ENCODE results near the gene GPC1.

GPC1 gene

DNA sequence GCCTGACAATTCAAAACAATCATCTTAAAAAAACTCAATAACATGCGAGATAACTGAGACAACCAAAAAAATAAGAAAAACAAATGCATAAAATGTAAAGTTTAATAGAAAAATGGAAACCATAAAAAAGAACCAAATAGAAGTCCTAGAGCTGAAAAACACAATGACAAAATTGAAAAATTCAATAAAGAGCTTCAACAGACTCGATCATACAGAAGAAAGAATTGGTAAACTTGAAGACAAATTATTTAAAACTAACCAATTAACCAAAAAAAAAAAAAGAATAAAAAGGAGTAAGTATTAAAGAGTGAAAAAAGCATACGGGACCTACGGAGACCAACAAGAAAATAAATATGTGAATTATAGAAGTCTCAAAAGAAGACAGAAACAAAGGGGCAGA, 37.7 kb downstream of the GPC1 start:
- Histone ChIP-seq H3K27me3 (ENCODE audit: low read depth, low read length) (no peaks in the 10 kb centered on the region), H3K9ac (ENCODE audit: low read length) (no peak overlapping the region), H3K36me3 (replicated peaks; ENCODE audit: low read depth, low read length) (peaks cover 9% of the 10 kb centered on the region), H3K4me2 (ENCODE audit: low read length) (no peak overlapping the region), H3K79me2 (ENCODE audit: low read length) (no peaks in the 10 kb centered on the region), H3K27ac (ENCODE audit: low read length) (no peak overlapping the region), H3K4me1 (ENCODE audit: low read length) (peaks cover 15% of the 10 kb centered on the region), H2AFZ (ENCODE audit: low read depth, low read length) (no peak overlapping the region), H3K4me3 (ENCODE audit: low read length) (no peak overlapping the region), H4K20me1 (ENCODE audit: insufficient read depth, low read length) (peaks cover 7% of the 10 kb centered on the region; the same call in 1 of the 2 replicates), H3K9me3 (ENCODE audit: insufficient read depth, low read length) (0 out of 2 replicates have a peak, but pooled peaks cover 5% of the 10 kb centered on the region)
- no peak for TF ChIP-seq EZH2phosphoT487 (IDR thresholded peaks at IDR 0.05; ENCODE audit: low read depth)
- TF ChIP-seq, protein P1, sequence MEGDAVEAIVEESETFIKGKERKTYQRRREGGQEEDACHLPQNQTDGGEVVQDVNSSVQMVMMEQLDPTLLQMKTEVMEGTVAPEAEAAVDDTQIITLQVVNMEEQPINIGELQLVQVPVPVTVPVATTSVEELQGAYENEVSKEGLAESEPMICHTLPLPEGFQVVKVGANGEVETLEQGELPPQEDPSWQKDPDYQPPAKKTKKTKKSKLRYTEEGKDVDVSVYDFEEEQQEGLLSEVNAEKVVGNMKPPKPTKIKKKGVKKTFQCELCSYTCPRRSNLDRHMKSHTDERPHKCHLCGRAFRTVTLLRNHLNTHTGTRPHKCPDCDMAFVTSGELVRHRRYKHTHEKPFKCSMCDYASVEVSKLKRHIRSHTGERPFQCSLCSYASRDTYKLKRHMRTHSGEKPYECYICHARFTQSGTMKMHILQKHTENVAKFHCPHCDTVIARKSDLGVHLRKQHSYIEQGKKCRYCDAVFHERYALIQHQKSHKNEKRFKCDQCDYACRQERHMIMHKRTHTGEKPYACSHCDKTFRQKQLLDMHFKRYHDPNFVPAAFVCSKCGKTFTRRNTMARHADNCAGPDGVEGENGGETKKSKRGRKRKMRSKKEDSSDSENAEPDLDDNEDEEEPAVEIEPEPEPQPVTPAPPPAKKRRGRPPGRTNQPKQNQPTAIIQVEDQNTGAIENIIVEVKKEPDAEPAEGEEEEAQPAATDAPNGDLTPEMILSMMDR (IDR thresholded peaks at IDR 0.05; ENCODE audit: low read depth, low read length) = no peak

DNA sequence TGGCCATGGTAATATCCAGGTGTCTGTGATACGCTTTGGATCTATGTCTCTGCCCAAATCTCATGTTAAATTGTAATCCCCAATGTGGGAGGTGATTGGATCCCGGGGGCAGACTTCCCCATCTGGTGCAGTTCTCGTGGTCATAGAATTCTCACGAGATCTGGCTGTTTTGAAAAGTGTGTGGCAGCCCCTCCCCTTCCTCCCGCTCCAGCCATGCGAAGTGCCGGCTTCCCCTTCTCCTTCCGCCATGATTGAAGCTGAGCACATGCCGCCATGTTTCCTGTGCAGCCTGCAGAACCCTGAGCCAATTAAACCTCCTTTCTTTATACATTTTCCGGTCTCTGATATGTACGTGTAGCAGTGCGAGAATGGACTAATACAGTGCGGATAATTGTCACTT, 42.5 kb downstream of the GPC1 start:
- H3K9me3 ChIP-seq (ENCODE audit: insufficient read depth, low read length) = 0 out of 2 replicates have a peak, but pooled peaks cover 5% of the 10 kb centered on the region
- H3K27me3 ChIP-seq (ENCODE audit: low read depth, low read length) = no peaks in the 10 kb centered on the region
- H3K36me3 ChIP-seq (replicated peaks; ENCODE audit: low read depth, low read length) = peaks cover 3% of the 10 kb centered on the region
- TF ChIP-seq, protein P1 (IDR thresholded peaks at IDR 0.05; ENCODE audit: low read depth, low read length) = no peak
- TF ChIP-seq EZH2phosphoT487 (IDR thresholded peaks at IDR 0.05; ENCODE audit: low read depth) = no peak
- H3K4me2 ChIP-seq (ENCODE audit: low read length) = no peak overlapping the region
- no peak overlapping the region for H3K9ac ChIP-seq (ENCODE audit: low read length)
- H2AFZ ChIP-seq (ENCODE audit: low read depth, low read length) = no peak overlapping the region
- no peak overlapping the region for H3K27ac ChIP-seq (ENCODE audit: low read length)
- no peaks in the 10 kb centered on the region for H4K20me1 ChIP-seq (ENCODE audit: insufficient read depth, low read length)
- H3K4me3 ChIP-seq (ENCODE audit: low read length) = no peak overlapping the region
- no peaks in the 10 kb centered on the region for H3K79me2 ChIP-seq (ENCODE audit: low read length)
- no peaks in the 10 kb centered on the region for H3K4me1 ChIP-seq (ENCODE audit: low read length)

DNA sequence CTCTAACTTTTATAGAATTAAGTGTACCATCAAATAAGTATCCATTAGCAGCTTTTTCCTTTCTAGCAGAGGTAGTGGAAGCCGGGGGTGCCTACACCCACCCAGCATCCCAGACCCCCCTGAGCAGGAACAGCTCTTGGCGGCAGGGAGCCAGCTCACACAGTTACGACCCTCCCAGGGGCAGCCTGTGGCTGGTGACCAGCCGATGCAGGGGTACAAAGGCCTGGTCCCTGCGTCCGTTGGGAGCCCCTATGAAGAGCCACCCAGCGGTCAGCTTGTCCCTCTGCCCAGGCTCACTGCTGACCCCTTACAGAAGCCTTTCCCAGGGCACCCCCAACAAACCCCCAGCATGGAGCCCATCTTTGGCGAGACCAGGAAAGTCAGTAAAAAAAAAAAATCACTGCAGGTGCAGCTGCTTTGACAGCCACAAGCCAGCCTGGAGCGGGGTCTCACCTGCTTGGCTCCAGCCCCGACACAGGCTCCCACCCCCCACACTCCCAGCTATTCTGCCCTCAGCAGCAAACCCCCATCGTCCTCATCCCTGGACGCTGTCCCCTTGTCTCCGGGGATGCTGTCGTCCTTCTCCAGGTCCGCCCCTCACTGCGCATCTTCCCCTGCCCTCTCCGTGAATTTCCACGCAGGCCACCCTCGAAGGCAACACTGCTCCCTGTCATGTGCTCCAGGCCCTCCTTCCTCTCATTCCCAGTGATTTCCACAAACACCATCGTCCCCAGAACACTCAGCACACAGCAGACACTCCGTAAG, 43.1 kb downstream of the GPC1 start:
- no peaks in the 10 kb centered on the region for H3K27me3 ChIP-seq (ENCODE audit: low read depth, low read length)
- no peaks in the 10 kb centered on the region for H4K20me1 ChIP-seq (ENCODE audit: insufficient read depth, low read length)
- H2AFZ ChIP-seq (ENCODE audit: low read depth, low read length) = no peak overlapping the region
- no peak overlapping the region for H3K4me2 ChIP-seq (ENCODE audit: low read length)
- peaks cover 3% of the 10 kb centered on the region for H3K36me3 ChIP-seq (replicated peaks; ENCODE audit: low read depth, low read length)
- H3K4me1 ChIP-seq (ENCODE audit: low read length) = no peaks in the 10 kb centered on the region
- H3K9me3 ChIP-seq (ENCODE audit: insufficient read depth, low read length) = 0 out of 2 replicates have a peak, but pooled peaks cover 3% of the 10 kb centered on the region
- H3K9ac ChIP-seq (ENCODE audit: low read length) = no peak overlapping the region
- H3K4me3 ChIP-seq (ENCODE audit: low read length) = no peak overlapping the region
- TF ChIP-seq, protein P1 (IDR thresholded peaks at IDR 0.05; ENCODE audit: low read depth, low read length) = no peak
- TF ChIP-seq EZH2phosphoT487 (IDR thresholded peaks at IDR 0.05; ENCODE audit: low read depth) = no peak
- H3K79me2 ChIP-seq (ENCODE audit: low read length) = no peaks in the 10 kb centered on the region
- no peak overlapping the region for H3K27ac ChIP-seq (ENCODE audit: low read length)

DNA sequence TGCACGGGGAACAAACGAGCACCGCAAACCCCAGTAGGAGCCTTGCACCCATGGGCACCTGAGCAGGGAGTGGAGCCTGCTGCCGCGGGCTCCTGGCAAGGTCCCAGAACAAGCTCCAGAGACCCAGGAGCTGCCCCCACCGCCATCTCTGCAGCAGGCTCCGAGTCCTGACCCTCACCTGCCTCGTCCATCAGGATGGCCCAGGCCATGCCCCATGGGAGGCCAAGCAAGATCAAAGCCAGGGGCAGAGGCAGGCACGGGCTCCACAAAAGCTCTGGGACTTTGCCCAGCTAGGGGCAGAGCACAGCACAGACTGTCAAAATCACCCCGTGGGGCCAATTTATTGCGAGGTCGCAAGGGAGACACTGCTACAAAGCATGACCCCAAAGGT, 43.6 kb downstream of the GPC1 start:
- no peaks in the 10 kb centered on the region for H3K9me3 ChIP-seq (ENCODE audit: insufficient read depth, low read length)
- no peaks in the 10 kb centered on the region for H3K27me3 ChIP-seq (ENCODE audit: low read depth, low read length)
- H3K4me2 ChIP-seq (ENCODE audit: low read length) = no peak overlapping the region
- TF ChIP-seq, protein P1 (IDR thresholded peaks at IDR 0.05; ENCODE audit: low read depth, low read length) = no peak
- H3K36me3 ChIP-seq (replicated peaks; ENCODE audit: low read depth, low read length) = peaks cover 3% of the 10 kb centered on the region
- H3K4me1 ChIP-seq (ENCODE audit: low read length) = no peaks in the 10 kb centered on the region
- no peak overlapping the region for H3K9ac ChIP-seq (ENCODE audit: low read length)
- H4K20me1 ChIP-seq (ENCODE audit: insufficient read depth, low read length) = no peaks in the 10 kb centered on the region
- no peak overlapping the region for H3K27ac ChIP-seq (ENCODE audit: low read length)
- H2AFZ ChIP-seq (ENCODE audit: low read depth, low read length) = no peak overlapping the region
- no peaks in the 10 kb centered on the region for H3K79me2 ChIP-seq (ENCODE audit: low read length)
- no peak overlapping the region for H3K4me3 ChIP-seq (ENCODE audit: low read length)

All from OCI-LY3 (cell line).